Peyer's patch (tissue), 4 donors: ENCODE data around the gene NACC2.

Source experiments
- POLR2A ChIP-seq, 2 donors: fragments of 450-650 bp; IDR thresholded peaks; one replicate each; pipeline ENCODE4 v1.5.1; 2017; ENCODE audit warnings: antibody characterized with exemption in 2 of 2, mild to moderate bottlenecking in 2 of 2, moderate library complexity in 2 of 2
- TF ChIP-seq, protein P1 (sequence below), 6 experiments: fragments of 450-650 bp in 4 of 6; fragments of 200-600 bp in 2 of 6; sonication (generic) in 1 of 6; IDR thresholded peaks; one replicate each; pipeline ENCODE4 v1.5.1; 2017 to 2019; ENCODE audit warnings: antibody characterized with exemption in 6 of 6, mild to moderate bottlenecking in 3 of 6, moderate library complexity in 1 of 6

DNA sequence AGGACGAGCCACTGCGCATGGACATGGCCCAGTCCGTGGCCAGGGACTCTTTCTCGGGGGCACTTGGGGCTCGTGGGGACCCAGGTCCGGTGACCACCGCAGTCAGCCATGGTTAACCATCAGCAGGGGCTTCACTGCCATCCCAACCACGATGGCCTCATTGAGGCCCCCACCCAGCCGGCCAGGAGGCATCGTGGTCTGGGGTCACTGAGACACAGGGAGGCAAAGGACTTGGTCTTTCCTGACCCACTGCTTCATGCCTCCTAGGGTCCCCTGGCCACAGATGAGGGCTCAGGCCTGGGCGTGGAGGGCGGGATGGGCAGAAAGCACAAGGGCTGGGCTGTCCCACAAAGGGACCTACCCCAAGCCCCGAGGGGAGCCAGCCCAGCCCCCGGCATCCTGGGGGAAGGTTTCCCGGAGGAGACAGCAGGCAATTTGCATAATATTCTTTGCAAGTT lies 6.6 kb downstream of the NACC2 start:
- TF ChIP-seq, protein P1, sequence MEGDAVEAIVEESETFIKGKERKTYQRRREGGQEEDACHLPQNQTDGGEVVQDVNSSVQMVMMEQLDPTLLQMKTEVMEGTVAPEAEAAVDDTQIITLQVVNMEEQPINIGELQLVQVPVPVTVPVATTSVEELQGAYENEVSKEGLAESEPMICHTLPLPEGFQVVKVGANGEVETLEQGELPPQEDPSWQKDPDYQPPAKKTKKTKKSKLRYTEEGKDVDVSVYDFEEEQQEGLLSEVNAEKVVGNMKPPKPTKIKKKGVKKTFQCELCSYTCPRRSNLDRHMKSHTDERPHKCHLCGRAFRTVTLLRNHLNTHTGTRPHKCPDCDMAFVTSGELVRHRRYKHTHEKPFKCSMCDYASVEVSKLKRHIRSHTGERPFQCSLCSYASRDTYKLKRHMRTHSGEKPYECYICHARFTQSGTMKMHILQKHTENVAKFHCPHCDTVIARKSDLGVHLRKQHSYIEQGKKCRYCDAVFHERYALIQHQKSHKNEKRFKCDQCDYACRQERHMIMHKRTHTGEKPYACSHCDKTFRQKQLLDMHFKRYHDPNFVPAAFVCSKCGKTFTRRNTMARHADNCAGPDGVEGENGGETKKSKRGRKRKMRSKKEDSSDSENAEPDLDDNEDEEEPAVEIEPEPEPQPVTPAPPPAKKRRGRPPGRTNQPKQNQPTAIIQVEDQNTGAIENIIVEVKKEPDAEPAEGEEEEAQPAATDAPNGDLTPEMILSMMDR (IDR thresholded peaks at IDR 0.05) = no peak
- no peak for TF ChIP-seq POLR2A (IDR thresholded peaks at IDR 0.05)
